ENCODE data around the gene CCSER2. TPM values are rescaled to one million over a fixed set of nuclear protein-coding genes. Genes with fewer than 3 reads are reported as not detected.
"Not testable (repeated sequence)": the region's sequence is repeated elsewhere in the genome, so short reads cannot be mapped to it uniquely, and the experiment has no call there.

Gene CCSER2
- polyA plus RNA-seq, 2 of the 4 experiments (the other 2 are of a cell fraction) = 9.2 to 28.2 TPM

- ChIA-PET CTCF (interaction anchor here (1.3 to 1.5 kb wide), 3 partner anchors 10 to 195 kb away, joined by 4 to 6 read pairs (median 5); no protein-coding TSS in a partner anchor), POLR2A (interaction anchor here (1.2 kb wide), 1 partner anchor 15 kb away, joined by 4 read pairs; no protein-coding TSS in a partner anchor)
- no peak for TF ChIP-seq HES2 (IDR thresholded peaks at IDR 0.05)
- no peak for TF ChIP-seq JUNB (IDR thresholded peaks at IDR 0.05)
- TF ChIP-seq ZC3H11A (IDR thresholded peaks at IDR 0.05) = no peak
- no peak for TF ChIP-seq ZFP36 (IDR thresholded peaks at IDR 0.05; ENCODE audit: borderline replicate concordance, partially characterized antibody)
- TF ChIP-seq CEBPB (IDR thresholded peaks at IDR 0.05) = no peak
- TF ChIP-seq CHD2 (IDR thresholded peaks at IDR 0.05; ENCODE audit: low read length, partially characterized antibody) = no peak
- TF ChIP-seq JUN (IDR thresholded peaks at IDR 0.05) = no peak
- no peak for TF ChIP-seq FOSL2 (IDR thresholded peaks at IDR 0.05)
- no peak for TF ChIP-seq FOSL2 (CRISPR knock-in tag; IDR thresholded peaks at IDR 0.05)
- no peak for TF ChIP-seq BHLHE40 (IDR thresholded peaks at IDR 0.05; ENCODE audit: low read depth, low read length)
- TF ChIP-seq PBX3 (IDR thresholded peaks at IDR 0.05) = no peak
- no peak for TF ChIP-seq ZNF302 (CRISPR knock-in tag; IDR thresholded peaks at IDR 0.05)
- TF ChIP-seq HMGXB4 (CRISPR knock-in tag; IDR thresholded peaks at IDR 0.05; ENCODE audit: borderline replicate concordance) = no peak
- no peak for TF ChIP-seq ZSCAN20 (CRISPR knock-in tag; IDR thresholded peaks at IDR 0.05)
- TF ChIP-seq HEYL (CRISPR knock-in tag; IDR thresholded peaks at IDR 0.05) = no peak
- TF ChIP-seq HOXB5 (CRISPR knock-in tag; IDR thresholded peaks at IDR 0.05) = no peak
- DNase-seq (ENCODE audit: low read depth in 1 of 2, low spot score in 1 of 2) = no peak
- FAIRE-seq = no peak
- Histone ChIP-seq H3K27ac (no peak overlapping the region), H3K4me2 (no peak overlapping the region), H3K4me3 (no peak overlapping the region), H3K4me1 (no peaks in the 10 kb centered on the region), H3K9me3 (no peaks in the 10 kb centered on the region)
- WGBS (ENCODE audit: missing lambda C conversion rate) = 89% methylated on average over 6 of the region's 6 CpGs
- no peak for ATAC-seq
Measured at GRCh38 chr10:84342584-84342983, 14.2 kb downstream of the CCSER2 start.

- Histone ChIP-seq H3K4me1 (peaks cover 7% of the 10 kb centered on the region; the same call in 2 of the 3 replicates), H3K27ac (no peak overlapping the region), H3K9me3 (no peaks in the 10 kb centered on the region), H3K4me3 (no peak overlapping the region), H3K4me2 (no peak overlapping the region)
- ChIA-PET CTCF (interaction anchor here (1.0 to 2.3 kb wide), 2 partner anchors 9 to 194 kb away, joined by 4 to 10 read pairs; no protein-coding TSS in a partner anchor), POLR2A (no interaction called here)
- 83% methylated on average over 1 of the region's 1 CpG for WGBS (ENCODE audit: missing lambda C conversion rate)
- DNase-seq (ENCODE audit: low read depth in 1 of 2, low spot score in 1 of 2) = no peak
- no peak for FAIRE-seq
- TF ChIP-seq CBX2 (IDR thresholded peaks at IDR 0.05; ENCODE audit: borderline replicate concordance, low read depth) = no peak
- TF ChIP-seq RNF2 (IDR thresholded peaks at IDR 0.05; ENCODE audit: borderline replicate concordance, low read depth) = no peak
- TF ChIP-seq CHD4 (IDR thresholded peaks at IDR 0.05; ENCODE audit: borderline replicate concordance) = no peak
- no peak for TF ChIP-seq NFE2L2 (conservative IDR thresholded peaks at IDR 0.05; ENCODE audit: low read length)
- TF ChIP-seq ESRRA (IDR thresholded peaks at IDR 0.05; ENCODE audit: borderline replicate concordance, low read length) = no peak
- ATAC-seq = no peak
Measured at GRCh38 chr10:84343831-84344230, 15.4 kb downstream of the CCSER2 start.

- no peaks in the 10 kb centered on the region for H3K9me3 ChIP-seq
- no peak for ATAC-seq
- no peak for DNase-seq (ENCODE audit: low read depth in 1 of 2, low spot score in 1 of 2)
- no peak overlapping the region for H3K27ac ChIP-seq
- H3K4me2 ChIP-seq = no peak overlapping the region
- no peak for TF ChIP-seq POLR2AphosphoS2 (conservative IDR thresholded peaks at IDR 0.05; ENCODE audit: low read length)
- no peak for TF ChIP-seq MAX (IDR thresholded peaks at IDR 0.05)
- no peak for TF ChIP-seq CBX2 (IDR thresholded peaks at IDR 0.05; ENCODE audit: borderline replicate concordance, low read depth)
- TF ChIP-seq BCL3 (IDR thresholded peaks at IDR 0.05) = no peak
- no peak for TF ChIP-seq CBX8 (IDR thresholded peaks at IDR 0.05)
- peaks cover 13% of the 10 kb centered on the region; the same call in 2 of the 3 replicates for H3K4me1 ChIP-seq
- H3K4me3 ChIP-seq = no peak overlapping the region
- ChIA-PET POLR2A (no interaction called here), CTCF (interaction anchor here (1.0 to 2.3 kb wide), 2 partner anchors 8 to 193 kb away, joined by 4 to 10 read pairs; no protein-coding TSS in a partner anchor)
- WGBS (ENCODE audit: missing lambda C conversion rate) = 92% methylated on average over 4 of the region's 4 CpGs
- no peak for FAIRE-seq
Measured at GRCh38 chr10:84344526-84344925, 16.1 kb downstream of the CCSER2 start.

- FAIRE-seq; H3K27ac ChIP-seq; CTCF ChIA-PET; POLR2A ChIA-PET; H3K9me3 ChIP-seq; DNase-seq (ENCODE audit: low read depth in 1 of 2, low spot score in 1 of 2); ATAC-seq; H3K4me2 ChIP-seq; H3K4me3 ChIP-seq: not testable (repeated sequence)
- WGBS (ENCODE audit: missing lambda C conversion rate) = 91% methylated on average over 8 of the region's 31 CpGs
- peaks cover 13% of the 10 kb centered on the region; the same call in 2 of the 3 replicates for H3K4me1 ChIP-seq
Measured at GRCh38 chr10:84347575-84348002, 19.2 kb downstream of the CCSER2 start.

Data from A549 (cell line).